GM23248 (cell line): ENCODE measurements around the gene LRGUK. TPM values are rescaled to one million over a fixed set of nuclear protein-coding genes. Genes with fewer than 3 reads are reported as not detected.

Source experiments
- DNase-seq: peaks from one replicate; pipeline ENCODE4 v3.0.0-alpha.2; 2015
- H2AFZ ChIP-seq: fragments of 200-600 bp; sonication (generic); 2 replicates; pipeline ENCODE4 v1.6.1; 2016; ENCODE audit warnings: antibody characterized with exemption
- H3F3A ChIP-seq: fragments of 200-600 bp; sonication (generic); 2 replicates; pipeline ENCODE4 v1.6.1; 2016; ENCODE audit warnings: mild to moderate bottlenecking, antibody characterized with exemption, mixed run types; ENCODE audit not compliant: insufficient read depth
- H3K27ac ChIP-seq: fragments of 200-600 bp; sonication (generic); 2 replicates; pipeline ENCODE4 v1.5.1; 2016; ENCODE audit warnings: mild to moderate bottlenecking
- H3K27me3 ChIP-seq: fragments of 200-600 bp; sonication (generic); replicated peaks from 2 replicates; pipeline ENCODE4 v1.6.1; 2016; ENCODE audit warnings: mild to moderate bottlenecking; ENCODE audit not compliant: insufficient read depth
- H3K36me3 ChIP-seq: fragments of 200-600 bp; sonication (generic); 2 replicates; pipeline ENCODE4 v1.6.1; 2016; ENCODE audit warnings: low read depth, mild to moderate bottlenecking
- H3K4me1 ChIP-seq: fragments of 200-600 bp; sonication (generic); 2 replicates; pipeline ENCODE4 v1.6.1; 2016; ENCODE audit warnings: mild to moderate bottlenecking; ENCODE audit not compliant: insufficient read depth
- H3K4me2 ChIP-seq: fragments of 200-600 bp; sonication (generic); one replicate; pipeline ENCODE4 v1.6.1; 2016; ENCODE audit warnings: mild to moderate bottlenecking; ENCODE audit not compliant: unreplicated experiment
- H3K4me3 ChIP-seq: fragments of 200-600 bp; sonication (generic); 2 replicates; pipeline ENCODE4 v1.5.1; 2016; ENCODE audit warnings: mild to moderate bottlenecking
- H3K79me2 ChIP-seq: fragments of 200-600 bp; sonication (generic); 2 replicates; pipeline ENCODE4 v1.6.1; 2016; ENCODE audit warnings: mild to moderate bottlenecking; ENCODE audit not compliant: insufficient read depth
- H3K9ac ChIP-seq: fragments of 200-600 bp; sonication (generic); 2 replicates; pipeline ENCODE4 v1.6.1; 2016; ENCODE audit warnings: mild to moderate bottlenecking
- H3K9me2 ChIP-seq: fragments of 200-600 bp; sonication (generic); 2 replicates; pipeline ENCODE4 v1.6.1; 2016; ENCODE audit warnings: mixed run types, mild to moderate bottlenecking, moderate library complexity; ENCODE audit not compliant: insufficient read depth
- H3K9me3 ChIP-seq: fragments of 200-600 bp; sonication (generic); one replicate; pipeline ENCODE4 v1.6.1; 2017; ENCODE audit warnings: low read depth
- H4K20me1 ChIP-seq: fragments of 200-600 bp; sonication (generic); 2 replicates; pipeline ENCODE4 v1.6.0; 2016; ENCODE audit not compliant: insufficient read depth
- EZH2 ChIP-seq: fragments of 200-600 bp; sonication (generic); IDR thresholded peaks from 2 replicates; pipeline ENCODE4 v1.6.1; 2018; ENCODE audit warnings: antibody characterized with exemption, mild to moderate bottlenecking; ENCODE audit not compliant: insufficient read depth, poor library complexity, severe bottlenecking
- EZH2phosphoT487 ChIP-seq: fragments of 200-600 bp; sonication (generic); IDR thresholded peaks from 2 replicates; pipeline ENCODE4 v1.6.1; 2018; ENCODE audit warnings: antibody characterized with exemption, moderate library complexity, mild to moderate bottlenecking, low read depth; ENCODE audit not compliant: insufficient read depth
- WGBS, 2 experiments: methylation state at CpG; one replicate each; pipeline ENCODE4 v1.1.6; 2015 to 2017; ENCODE audit warnings: low lambda C conversion rate in 2 of 2, low coverage in 1 of 2; ENCODE audit errors: missing lambda C conversion rate in 2 of 2; 5-methylcytosine and 5-hydroxymethylcytosine counted together
- in situ Hi-C: fragments of 300-500 bp; cut with MboI; formaldehyde crosslinking; loops from 2 replicates; pipeline ENCODE4 v1.15.0; 2020
- polyA plus RNA-seq: library from polyadenylated mRNA; unstranded; fragments of >200 nt; fragmentation: Nextera tagmentation; extraction: Ambion mirVana; gene quantifications from 2 replicates; pipeline ENCODE4 v1.2.1, GENCODE V29; 2016
- total RNA-seq: library from RNA; depleted of rRNA; stranded (reverse); fragments of >200 nt; shearing (Covaris generic); gene quantifications from 2 replicates; pipeline ENCODE4 v1.2.3, GENCODE V29; 2014

The LRGUK gene
- total and polyA plus RNA-seq, 2 experiments from 2014 or later, result 0.11 TPM; not detected in 1

DNA sequence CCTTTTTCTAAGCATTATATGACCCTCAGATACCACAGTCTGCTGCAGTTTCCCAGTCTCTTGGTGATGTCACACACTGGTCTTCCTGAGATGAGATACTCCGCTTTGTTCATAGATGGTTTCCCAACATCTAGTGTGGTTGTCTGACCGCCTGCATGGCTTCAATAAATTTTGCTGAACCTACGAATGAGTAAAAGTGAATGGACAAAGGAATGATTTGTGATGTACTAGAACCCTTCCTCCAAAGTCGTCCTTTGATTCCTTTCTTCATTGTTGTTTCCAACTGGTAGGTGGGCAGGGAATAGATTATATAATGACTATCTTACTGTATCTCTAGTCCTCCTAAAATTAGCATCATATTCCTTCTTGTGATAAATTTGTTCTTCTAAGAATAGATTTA is 107.1 kb downstream of the LRGUK start:
- Histone ChIP-seq H2AFZ (no peak overlapping the region), H3K27me3 (0 out of 2 replicates have a peak, but pooled peaks cover 3% of the 10 kb centered on the region), H3K9me2 (no peaks in the 10 kb centered on the region), H3F3A (no peaks in the 10 kb centered on the region), H3K4me2 (no peak overlapping the region), H3K9ac (no peak overlapping the region), H3K4me3 (no peak overlapping the region), H4K20me1 (no peaks in the 10 kb centered on the region), H3K27ac (no peak overlapping the region), H3K9me3 (peaks cover 5% of the 10 kb centered on the region), H3K4me1 (no peaks in the 10 kb centered on the region), H3K79me2 (no peaks in the 10 kb centered on the region), H3K36me3 (no peaks in the 10 kb centered on the region)
- 49 to 51% methylated on average over 4 of the region's 4 CpGs for whole genome bisulfite sequencing, 2 experiments
- in situ Hi-C loops, result no loop called here
- TF ChIP-seq EZH2phosphoT487 (no peak), EZH2 (no peak)
- no peak for DNase-seq

DNA sequence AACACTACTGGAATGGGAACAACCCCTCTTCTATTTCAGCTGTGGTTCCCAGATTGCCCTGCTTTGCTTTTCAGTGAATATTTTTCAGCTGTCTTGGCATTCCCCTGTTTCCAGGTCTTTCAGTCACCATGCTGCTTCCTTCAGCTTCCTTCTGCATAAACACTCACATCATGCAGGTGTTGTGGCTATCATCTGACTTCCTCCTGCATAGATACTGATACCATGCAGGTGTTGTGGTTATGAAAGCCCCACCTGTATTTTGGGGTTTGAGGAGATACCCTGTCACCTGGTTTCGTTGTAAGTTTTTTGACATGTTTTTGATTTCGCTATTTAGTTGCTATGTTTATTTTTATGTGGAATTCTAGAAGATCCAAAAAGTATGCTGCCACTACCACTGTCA is 118.1 kb downstream of the LRGUK start:
- WGBS, 2 experiments, result 63 to 72% methylated on average over 2 of the region's 2 CpGs
- Histone ChIP-seq H3K27me3 (no peaks in the 10 kb centered on the region; the same call in 1 of the 2 replicates), H3K4me3 (no peak overlapping the region), H3K9me3 (no peaks in the 10 kb centered on the region), H3K9ac (no peak overlapping the region), H3K79me2 (no peaks in the 10 kb centered on the region), H3K4me1 (no peaks in the 10 kb centered on the region), H3K4me2 (no peak overlapping the region), H4K20me1 (no peaks in the 10 kb centered on the region), H2AFZ (no peak overlapping the region), H3F3A (no peaks in the 10 kb centered on the region), H3K9me2 (no peaks in the 10 kb centered on the region), H3K27ac (no peak overlapping the region), H3K36me3 (no peaks in the 10 kb centered on the region)
- TF ChIP-seq EZH2 (no peak), EZH2phosphoT487 (no peak)
- no peak for DNase-seq
- in situ Hi-C loops, result no loop called here

DNA sequence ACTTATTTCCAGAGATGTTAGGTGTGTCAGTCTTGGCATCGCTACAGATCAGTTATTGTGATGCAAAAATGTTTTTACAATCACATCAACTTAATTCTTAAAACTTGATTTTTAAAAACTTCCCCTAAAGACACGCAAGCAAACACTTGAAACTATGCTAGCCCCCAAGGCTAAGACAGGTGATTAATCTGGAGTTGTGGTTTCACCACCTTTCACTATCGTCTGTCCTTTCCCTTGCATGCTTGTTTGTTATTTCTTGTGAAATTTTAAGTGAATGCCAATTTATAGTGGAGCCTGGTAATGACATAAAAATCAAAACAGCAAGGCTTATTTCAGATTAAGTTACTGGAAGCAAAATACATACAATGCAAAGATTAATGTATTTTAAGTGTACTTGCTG is 119.2 kb downstream of the LRGUK start:
- no peaks in the 10 kb centered on the region for H3K79me2 ChIP-seq
- 49 to 62% methylated on average over 3 of the region's 3 CpGs for WGBS, 2 experiments
- no peak overlapping the region for H3K9ac ChIP-seq
- no peak overlapping the region for H3K4me2 ChIP-seq
- no peak for DNase-seq
- no peaks in the 10 kb centered on the region for H4K20me1 ChIP-seq
- no peaks in the 10 kb centered on the region for H3F3A ChIP-seq
- H3K4me3 ChIP-seq, result no peak overlapping the region
- no peaks in the 10 kb centered on the region for H3K36me3 ChIP-seq
- H3K27me3 ChIP-seq, result no peaks in the 10 kb centered on the region; the same call in 1 of the 2 replicates
- no peaks in the 10 kb centered on the region for H3K9me3 ChIP-seq
- in situ Hi-C loops, result no loop called here
- TF ChIP-seq EZH2phosphoT487, result no peak
- no peak for TF ChIP-seq EZH2
- H3K27ac ChIP-seq, result no peak overlapping the region
- no peaks in the 10 kb centered on the region for H3K4me1 ChIP-seq
- H2AFZ ChIP-seq, result no peak overlapping the region
- no peaks in the 10 kb centered on the region for H3K9me2 ChIP-seq

DNA sequence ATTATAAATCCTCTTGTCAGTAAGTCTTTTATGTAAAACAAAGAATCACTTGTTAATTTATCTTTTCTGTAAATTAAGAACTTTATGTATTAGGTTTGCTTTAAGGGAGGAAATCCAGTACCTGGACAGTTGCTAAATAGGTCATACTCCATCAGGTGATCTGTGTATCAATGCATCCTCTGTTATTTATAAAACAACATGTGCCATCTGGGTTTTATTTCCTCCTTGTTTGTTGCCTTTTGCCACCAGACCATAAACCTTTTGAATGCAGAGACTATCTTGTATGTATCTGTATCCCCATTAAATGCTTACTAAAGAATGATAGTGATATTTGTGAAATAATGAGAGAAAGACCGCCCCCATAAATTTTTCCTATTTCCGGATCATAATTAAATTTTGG is 119.6 kb downstream of the LRGUK start:
- Histone ChIP-seq H3F3A (no peaks in the 10 kb centered on the region), H4K20me1 (no peaks in the 10 kb centered on the region), H3K27ac (no peak overlapping the region), H3K9me3 (no peaks in the 10 kb centered on the region), H2AFZ (no peak overlapping the region), H3K36me3 (no peaks in the 10 kb centered on the region), H3K4me1 (no peaks in the 10 kb centered on the region), H3K9ac (no peak overlapping the region), H3K4me3 (no peak overlapping the region), H3K9me2 (no peaks in the 10 kb centered on the region), H3K4me2 (no peak overlapping the region), H3K79me2 (no peaks in the 10 kb centered on the region), H3K27me3 (no peaks in the 10 kb centered on the region; the same call in 1 of the 2 replicates)
- no peak for TF ChIP-seq EZH2phosphoT487
- TF ChIP-seq EZH2, result no peak
- 58 to 65% methylated on average over 2 of the region's 2 CpGs for WGBS, 2 experiments
- no peak for DNase-seq
- in situ Hi-C loops, result no loop called here

DNA sequence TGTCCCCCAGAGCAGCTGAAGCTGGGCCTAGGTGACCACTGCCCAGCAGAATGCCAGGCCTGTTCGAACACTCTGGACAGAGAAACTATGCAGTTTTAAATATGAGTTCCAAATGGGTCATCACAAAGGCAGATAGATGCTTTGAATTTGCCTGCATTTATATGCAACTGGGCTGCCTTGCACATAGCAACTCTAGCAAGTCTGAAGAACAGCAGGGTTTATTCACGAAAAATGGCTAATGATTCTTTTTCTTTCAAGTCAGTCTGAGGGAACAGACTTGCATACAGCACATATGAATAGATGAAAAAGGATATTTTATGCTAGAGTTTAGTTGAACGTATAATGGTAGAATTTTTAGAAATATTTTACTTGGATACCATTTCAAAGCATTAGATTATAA is 121.1 kb downstream of the LRGUK start:
- Histone ChIP-seq H3K4me2 (no peak overlapping the region), H2AFZ (no peak overlapping the region), H3K27me3 (no peaks in the 10 kb centered on the region; the same call in 1 of the 2 replicates), H3K4me3 (no peak overlapping the region), H3K27ac (no peak overlapping the region), H3K9me3 (no peaks in the 10 kb centered on the region), H3F3A (no peaks in the 10 kb centered on the region), H3K79me2 (no peaks in the 10 kb centered on the region), H3K4me1 (no peaks in the 10 kb centered on the region), H3K36me3 (no peaks in the 10 kb centered on the region), H3K9me2 (no peaks in the 10 kb centered on the region), H3K9ac (no peak overlapping the region), H4K20me1 (no peaks in the 10 kb centered on the region)
- DNase-seq, result no peak
- TF ChIP-seq EZH2, result no peak
- no peak for TF ChIP-seq EZH2phosphoT487
- WGBS, 2 experiments, result 21 to 35% methylated on average over 3 of the region's 3 CpGs
- in situ Hi-C loops, result no loop called here
